ENCODE measurements around the gene PLCH1.

The PLCH1 gene

DNA sequence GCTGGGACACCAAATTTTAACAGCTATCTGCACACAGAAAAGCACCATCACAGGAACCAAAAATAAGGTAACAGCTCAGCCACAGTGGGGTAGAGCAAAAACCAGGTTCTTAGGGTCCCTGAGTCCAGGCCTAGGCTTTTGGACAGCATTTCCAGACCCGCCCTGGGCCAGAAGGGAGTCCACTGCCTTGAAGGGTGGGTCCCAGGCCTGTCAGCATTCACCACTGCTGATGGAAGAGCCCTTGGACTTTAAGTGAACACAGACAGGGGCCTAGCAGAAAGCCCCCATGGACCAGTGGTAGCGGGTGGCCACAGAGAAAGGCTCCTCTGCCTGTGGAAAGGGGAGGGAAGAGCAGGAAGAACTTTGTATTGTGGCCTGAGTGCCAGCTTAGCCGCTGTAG is 56.4 kb downstream of the PLCH1 start:
- no peak for DNase-seq (ENCODE audit: low spot score)

DNA sequence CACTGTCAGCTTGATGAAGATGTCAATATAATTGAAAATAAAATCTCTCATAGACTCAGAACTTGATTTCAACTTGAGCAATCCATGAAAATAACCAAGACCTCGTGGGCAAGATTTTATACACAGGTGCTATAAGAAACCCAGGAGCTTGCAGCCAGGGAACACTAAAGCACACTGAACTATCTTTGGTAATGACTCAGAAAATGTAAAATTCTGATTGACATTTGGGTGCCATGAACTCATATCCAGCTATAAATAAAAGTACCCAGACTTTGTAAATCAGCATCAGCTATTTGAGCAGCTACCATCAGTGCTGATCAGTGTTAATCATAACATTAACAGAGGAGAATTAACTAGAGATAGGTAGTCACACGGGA is 61.5 kb downstream of the PLCH1 start:
- no peak for DNase-seq (ENCODE audit: low spot score)

DNA sequence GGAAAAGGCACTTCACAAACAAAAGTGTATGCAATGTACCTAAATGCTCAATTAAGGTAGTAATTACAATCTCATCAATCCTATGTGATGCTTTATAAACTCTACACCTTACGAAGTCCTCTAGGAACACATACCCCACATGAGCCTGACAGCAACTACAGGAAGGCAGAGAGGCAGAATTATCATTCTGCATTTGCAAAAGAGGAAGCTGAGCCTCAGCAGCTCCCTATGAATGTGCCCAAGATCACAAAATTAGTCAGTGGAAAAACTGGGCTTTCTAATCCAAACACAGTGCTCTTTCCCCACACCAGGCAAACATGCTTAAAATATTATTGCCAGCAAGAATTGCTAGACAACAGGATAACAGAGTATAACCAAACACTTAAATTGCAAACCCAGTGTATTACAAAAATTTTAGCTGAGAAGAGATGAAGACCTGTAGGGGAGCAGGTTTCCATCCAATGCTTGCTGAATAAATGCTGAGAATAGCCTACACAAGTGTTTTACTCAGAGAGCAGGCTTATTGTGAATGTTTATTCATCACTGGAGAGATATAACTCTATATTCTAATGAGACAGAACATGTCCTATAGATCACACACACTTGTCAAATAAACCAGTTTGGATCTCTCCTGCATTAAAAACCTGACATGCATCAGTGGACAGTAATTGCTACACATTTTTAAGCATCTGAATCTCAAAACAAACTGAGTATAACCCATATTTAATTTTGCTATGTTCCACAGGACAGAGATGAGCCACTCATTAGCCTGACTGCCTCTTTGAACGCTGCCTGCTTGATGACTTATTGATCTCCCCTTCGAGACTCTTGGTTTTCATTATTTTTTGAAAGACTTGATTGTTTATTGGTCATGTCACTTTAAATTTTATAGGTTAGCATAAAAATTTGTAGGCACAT is 62.2 kb downstream of the PLCH1 start:
- DNase-seq (ENCODE audit: low spot score) = no peak

DNA sequence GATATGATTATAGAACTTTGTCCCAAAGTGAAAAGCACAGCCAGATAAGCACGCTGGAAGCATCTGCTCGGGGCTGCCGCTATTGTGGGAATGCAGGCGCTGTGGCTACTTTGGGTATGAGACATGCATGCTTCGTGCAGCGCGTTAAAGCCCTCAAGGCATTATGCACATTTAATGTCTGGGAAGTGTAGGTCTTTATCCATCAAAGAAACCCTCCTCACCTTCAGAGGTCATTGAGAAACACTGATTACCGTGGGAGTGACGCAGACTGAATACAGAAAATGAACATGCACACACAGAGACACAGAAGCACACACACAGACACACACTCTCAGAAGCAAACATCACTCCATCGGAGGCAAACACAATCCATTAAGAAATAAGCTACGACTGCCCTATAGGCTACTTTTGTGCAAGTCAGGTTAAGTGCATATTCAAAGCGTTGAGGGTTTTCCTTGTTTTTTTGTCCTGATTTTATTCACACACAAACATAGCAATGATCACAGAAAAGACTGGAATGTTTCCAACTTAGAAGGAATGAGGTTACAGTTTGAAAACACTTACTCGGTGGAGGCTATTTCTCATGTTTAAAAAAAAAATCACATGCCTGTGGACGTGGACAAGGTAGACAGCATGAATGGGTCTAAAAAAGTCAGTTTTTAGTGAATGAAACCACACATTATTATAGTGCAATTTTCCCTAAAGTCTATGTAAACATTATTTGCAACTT is 68.5 kb downstream of the PLCH1 start:
- DNase-seq (ENCODE audit: low spot score) = peak; percentile 23

DNA sequence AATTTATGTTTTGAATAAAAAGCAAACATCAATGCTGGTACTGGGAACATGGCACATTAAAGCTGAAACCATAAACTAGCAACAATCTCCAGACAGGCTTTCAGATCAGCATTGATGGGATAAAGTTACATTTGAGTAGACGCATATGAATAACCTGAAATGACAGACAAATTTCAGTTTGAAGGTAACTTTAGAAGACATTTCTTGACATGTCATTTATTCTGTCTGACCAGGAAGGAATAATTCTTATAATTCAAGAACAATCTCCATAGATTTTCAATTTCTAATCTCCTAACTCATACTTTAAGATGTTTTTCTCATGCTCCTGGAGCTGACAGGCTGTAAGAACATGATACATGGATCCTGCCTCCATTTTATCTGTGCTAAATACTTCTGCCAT is 69.8 kb downstream of the PLCH1 start:
- no peak for DNase-seq (ENCODE audit: low spot score)

DNA sequence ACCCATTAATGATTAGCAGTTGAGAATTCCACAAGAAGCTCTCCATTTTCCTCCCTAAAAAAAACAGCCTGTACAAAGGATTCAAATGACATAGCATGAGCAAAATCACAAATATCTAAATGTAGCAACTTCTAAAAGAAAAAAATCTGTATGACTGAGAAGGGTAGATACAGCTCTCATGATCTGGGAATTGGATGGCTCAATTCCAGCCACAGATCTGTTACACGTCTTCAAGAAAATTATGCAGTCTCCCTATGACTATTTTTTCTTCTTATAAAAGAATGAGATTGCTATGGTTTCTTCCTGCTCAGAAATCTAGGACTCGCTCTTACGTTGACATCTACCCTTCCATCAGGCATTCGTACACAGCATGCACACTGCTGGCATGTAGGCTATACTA is 71.5 kb downstream of the PLCH1 start:
- DNase-seq (ENCODE audit: low spot score) = no peak

DNA sequence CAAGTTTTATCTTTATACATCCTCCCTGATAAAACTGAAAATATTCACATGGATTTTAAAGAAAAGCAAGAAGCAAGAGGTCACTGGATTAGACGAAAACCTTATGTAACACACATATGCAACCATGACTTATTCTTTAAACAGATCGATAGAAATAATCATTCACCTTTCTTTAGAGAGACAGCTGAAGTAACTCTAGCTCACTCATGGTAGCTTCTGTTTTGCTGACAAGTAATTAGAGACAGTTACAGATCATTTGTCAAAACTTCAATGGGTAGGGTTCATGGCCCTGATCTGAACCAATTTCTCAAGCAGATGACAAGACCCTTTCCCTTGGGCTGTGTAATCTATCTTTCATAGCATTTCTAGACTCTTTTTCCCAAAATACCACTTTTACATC is 74.5 kb downstream of the PLCH1 start:
- DNase-seq (ENCODE audit: low spot score) = no peak

DNA sequence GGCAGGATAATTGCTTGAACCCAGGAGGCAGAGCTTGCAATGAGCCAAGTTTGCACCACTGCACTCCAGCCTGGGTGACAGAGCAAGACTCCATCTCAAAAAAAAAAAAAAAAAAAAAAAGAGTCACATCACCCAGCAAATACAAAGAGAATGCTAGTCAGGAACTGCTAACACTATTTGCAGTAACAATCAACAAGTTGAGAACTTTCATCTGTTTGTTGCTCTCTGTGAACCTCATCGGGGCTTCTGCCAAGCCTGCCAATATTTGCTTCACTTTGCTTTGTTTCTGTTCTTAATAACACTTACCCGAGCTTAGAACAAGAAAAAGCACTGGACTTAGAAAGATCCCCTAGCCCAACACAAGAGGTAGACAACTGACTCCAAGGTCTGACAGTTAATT is 76.9 kb downstream of the PLCH1 start:
- DNase-seq (ENCODE audit: low spot score) = no peak

DNA sequence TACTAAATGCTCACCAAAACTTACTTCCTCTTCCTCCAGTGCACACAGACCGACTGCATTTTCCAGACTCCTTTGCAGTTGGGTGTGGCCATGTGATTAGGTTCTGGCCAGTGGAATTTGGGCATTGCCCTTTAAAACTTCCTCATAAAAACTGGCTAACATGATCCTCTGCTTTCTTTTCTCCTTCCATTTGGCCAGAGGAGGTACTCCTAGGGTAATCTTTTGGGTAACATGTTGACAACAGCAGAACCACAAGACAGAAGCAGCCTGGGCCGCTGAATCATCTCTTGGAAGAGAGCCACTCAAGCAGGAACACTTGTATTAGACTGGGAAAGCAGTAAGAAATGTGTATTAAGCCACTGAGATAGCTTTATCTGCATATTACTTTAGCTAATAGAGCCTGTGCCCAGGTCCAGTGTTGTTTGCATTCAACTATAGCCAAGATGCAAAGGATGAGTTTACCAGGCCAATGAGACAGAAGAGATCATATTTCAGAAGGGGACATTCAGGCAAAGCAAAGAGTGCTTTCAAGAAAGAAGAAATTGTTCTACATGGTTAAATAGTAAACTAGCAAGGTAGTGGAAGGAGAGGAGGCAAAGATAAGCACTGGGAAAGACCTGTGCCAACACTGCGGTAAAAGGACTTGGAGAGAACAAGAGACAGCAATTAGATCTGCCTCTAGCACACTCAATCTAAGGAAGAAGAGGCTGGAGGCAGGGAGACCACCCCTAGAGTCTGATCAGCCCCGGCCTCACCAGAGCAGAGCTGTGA is 79.8 kb downstream of the PLCH1 start:
- DNase-seq (ENCODE audit: low spot score) = no peak

DNA sequence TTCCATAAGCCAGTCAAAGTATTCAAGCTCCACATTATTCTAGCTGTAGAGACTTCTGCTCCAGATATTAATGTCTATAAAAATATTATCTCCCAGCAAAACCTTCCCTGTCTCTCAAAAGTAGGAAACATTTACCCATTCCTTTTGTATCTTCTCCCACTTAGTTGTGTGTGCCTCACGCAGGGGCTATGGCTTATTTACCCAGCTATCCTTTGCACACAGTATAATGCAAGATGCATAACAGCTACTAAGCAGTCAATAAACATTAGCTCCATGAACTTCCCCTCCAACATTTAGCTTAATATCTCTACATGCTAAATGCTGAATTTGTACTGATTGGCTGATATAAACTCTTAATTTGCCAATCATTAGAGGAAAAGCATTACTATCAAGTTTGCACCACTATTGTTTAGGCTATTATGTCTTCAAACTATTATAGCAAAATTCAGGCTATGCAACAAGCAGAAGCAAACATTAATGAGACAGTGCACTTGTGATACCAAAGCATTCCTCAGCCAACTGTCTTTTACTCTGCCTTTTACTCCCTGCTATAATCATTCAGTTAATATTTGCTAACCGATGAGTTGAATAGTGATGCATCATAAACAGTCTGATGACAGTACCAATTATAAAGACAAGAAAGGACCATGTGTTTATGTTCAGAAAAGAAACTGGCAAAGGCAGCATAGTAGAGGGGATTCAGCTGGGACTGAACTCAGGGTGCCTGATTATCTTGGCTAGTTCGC is 81.2 kb downstream of the PLCH1 start:
- DNase-seq (ENCODE audit: low spot score) = no peak

DNA sequence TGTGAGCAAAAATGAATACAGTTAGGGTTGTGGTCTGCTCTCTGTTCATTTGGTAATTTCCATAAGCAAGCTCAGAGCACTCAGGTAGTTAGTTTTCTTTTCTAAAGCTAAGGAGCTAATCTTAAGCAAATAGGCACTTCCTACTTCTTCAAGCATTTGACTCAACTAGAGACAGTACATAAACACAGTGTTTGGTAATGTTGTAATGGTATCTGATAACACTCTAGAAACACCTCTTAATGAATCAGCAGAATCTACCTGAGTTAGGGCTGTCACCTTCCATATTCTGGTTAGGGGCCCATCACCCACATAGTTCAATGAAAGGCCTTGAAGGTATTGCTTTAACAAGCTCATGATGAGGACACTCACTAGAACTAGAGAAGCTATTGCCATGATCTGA is 83.1 kb downstream of the PLCH1 start:
- no peak for DNase-seq (ENCODE audit: low spot score)

DNA sequence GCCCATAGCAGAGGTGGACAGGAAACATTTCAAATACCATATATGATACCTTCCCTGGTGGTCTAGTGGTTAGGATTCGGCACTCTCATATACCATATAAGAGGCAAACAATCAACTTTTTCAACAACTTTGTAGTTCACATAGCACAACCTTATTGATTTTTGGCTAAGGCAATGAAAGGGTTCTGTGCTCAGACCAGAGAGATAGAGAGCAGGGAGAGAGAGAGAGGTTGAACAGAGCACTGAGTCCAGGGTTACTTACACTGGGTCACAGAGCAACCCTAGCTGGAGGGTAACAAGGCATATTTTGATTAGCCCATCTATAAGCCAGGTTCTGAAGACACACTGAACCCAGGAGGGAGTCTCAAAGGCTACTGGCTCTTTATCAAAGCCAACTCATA is 83.8 kb downstream of the PLCH1 start:
- DNase-seq (ENCODE audit: low spot score) = no peak

DNA sequence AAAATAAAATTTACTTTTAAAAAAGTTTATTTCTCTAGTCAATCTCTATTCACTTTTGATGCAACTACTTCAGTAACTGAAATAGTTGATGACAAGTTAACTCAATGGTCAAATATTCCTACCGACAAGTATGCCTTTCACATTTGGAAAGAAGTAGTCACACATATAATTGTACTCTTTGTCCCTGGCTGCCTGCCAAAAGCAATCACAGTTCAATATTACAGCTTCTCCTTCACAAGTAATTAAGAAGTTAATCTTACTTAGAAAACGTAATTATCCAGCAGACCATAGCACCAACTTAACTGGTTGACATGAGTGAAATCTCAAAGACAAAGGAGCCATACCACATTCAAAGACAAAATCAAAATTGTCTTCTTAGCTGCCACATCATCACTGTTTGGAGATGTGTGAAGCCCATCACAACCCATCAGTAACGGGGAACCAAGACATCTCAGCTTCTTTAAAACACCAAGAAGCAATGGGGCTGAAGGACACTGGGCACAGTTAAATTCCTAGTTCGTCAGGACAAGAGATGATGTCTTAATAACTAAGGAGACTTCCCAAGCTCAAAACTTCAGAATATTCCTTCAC is 86.1 kb downstream of the PLCH1 start:
- no peak for DNase-seq (ENCODE audit: low spot score)

DNA sequence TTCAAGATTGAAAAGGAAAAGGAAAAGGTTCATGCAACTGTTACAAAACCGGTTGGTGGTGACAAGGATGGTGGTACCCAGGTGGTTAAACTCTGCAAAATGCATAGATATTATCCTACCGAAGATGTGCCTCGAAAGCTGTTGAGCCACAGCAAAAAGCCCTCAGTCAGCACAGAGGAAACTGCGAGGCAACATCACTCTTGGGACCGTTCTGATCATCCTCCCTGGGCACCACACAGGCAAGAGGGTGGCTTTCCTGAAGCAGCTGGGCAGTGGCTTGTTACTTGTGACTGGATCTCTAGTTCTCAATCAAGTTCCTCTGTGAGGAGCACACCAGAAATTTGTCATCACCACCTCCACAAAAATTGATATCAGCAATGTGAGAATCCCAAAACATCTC is 86.9 kb downstream of the PLCH1 start:
- DNase-seq (ENCODE audit: low spot score) = no peak

DNA sequence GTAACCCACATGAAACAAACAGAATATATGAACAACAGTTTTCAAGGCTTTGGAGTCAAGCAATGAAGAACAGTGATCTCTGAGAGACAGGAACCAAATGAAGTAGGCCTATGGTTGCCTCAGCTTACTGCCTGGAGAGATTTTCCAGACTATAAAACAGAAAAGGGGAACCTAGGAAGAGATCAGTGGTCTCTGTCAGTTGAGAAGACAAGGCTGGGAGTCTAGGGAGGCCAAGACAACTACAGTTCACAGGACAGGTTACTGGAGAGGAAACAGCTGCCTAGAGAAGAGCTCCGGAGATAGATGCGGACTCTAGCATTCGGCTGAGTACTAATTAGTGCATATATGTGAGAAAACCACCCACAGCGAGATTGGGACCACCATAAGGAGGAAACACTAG is 87.7 kb downstream of the PLCH1 start:
- DNase-seq (ENCODE audit: low spot score) = no peak

DNA sequence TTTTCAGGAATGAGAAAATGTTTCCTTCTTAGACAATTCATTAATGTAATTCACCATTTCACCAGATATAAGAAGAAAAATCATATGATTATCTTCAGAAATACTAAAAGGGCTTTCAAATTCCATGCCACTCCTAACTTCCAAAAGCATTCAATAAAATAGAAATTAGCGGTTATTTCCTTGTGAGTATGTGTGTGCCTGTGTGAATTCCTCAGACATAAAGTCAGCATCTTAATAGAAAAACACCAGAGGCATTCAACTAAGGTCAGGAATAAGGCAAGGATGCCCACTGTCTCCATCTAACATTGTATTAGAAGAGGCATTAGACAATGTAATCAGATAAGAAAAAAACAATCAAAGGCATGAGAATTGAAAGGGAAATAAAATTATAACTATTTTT is 88.4 kb downstream of the PLCH1 start:
- no peak for DNase-seq (ENCODE audit: low spot score)

DNA sequence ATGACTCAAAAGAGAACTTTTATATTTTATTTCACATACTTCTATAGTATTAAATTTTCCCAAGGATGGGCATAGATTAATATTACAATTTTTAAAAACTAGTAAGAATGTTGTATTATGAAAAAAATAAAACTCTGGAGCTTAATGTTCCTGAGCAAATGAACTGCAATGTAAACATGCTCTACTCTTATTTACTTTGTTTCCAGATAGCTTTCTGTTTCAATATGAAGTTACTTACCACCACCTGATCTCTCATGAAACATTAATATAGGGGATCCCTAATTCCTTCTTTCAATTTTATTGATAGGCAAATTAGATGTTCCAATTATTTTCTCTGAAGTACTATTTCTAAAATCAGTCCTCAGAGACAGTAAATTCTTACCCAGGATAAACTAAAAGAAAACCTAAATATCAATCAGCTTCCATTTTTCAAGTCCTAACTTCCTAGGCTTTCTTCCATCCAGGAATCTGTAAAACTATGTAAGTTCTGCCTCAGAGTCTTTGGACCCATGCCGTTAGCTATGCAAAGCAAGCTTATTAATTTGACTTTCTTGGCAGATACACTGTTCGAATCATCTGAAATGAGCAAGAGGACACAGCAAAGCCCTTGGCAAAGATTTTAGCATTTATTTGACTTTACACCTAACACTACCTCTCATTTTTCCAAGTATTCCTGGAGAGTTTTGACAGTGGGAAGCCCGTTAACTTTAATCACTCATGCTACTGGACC is 93.2 kb downstream of the PLCH1 start:
- no peak for DNase-seq (ENCODE audit: low spot score)

DNA sequence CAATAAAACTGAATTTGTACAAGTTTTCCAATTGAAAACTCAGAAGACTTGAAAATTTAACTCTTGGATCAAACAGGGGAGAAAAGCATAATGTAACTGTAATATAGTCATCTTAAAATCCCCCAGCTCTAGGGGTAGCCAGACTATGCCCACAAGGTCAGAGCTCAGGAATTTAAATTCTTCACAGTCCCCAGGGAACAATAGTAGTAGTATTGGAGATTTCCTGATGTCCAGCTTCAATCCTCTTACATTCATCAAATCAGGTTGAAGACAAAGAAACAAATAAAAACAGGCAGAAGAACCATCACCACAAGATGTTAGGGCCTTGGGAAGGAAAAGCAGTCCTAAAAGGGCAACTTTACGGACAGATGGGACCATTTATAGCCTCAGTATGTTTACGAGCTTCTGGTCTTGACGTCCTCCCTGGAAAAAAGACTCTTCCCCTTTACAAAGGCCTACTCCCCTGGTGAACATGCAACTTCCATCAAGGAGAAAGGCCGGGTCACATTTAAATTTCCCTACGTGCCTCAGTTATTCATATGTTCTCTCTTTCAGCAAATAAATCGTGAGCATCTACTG is 96.8 kb downstream of the PLCH1 start:
- no peak for DNase-seq (ENCODE audit: low spot score)

DNA sequence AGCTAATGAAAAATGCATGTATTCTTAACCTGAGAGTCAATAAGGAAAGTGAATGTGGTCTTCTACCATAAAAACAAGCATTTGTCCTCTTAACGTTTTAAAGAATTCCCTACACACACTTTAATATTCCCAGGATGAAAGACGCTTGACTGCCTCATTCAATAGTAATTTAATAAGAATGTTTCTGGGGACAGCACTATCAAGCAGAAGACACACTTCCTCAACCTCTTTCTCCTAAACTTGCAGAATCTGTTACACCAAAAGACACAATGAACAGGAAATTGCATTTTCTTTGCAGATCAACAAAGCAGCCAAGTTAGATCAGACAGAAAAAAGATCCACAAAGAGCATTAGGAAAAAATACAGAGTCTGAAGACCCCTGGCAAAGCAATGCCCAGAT is 97.7 kb downstream of the PLCH1 start:
- DNase-seq (ENCODE audit: low spot score) = no peak

DNA sequence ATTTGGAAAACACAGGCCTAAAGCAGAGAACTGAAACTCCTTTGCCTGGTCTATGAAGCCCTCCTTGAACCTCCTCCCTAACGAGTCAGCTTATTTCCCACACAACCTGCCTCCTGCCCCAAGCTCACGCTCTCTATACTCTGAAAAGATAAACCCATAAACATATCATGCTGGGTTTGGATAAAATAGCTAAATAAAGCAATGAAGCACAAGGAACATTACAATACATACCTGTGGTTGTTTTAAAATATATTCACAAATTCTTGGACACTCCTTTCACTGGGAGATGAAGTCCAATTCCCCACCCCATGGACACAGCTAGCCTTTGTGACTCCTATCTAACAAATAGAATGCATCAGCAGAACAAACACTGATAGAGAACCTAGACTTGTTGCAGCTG is 98.2 kb downstream of the PLCH1 start:
- DNase-seq (ENCODE audit: low spot score) = no peak

DNA sequence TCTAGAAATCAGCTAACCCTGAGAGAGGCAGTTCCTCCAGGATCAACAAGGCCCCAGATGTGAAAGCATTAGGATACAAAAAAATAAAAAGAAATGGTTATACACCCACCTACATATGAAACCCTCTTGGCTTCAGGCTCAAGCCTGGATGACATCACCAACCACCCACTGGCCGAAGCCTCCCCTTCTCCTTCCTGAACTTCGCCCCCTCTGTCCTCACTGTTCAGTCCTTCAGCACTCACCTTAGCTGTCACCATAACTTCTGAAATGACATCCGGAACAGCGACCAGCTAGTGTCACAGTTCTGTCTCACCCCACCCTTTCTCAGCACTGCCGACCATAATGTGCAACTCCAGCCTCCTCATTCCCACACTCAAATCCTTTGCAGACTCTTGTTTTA is 98.7 kb downstream of the PLCH1 start:
- no peak for DNase-seq (ENCODE audit: low spot score)
